Measurements from ENCODE around the gene CAPZB. TPM values are rescaled to one million over a fixed set of nuclear protein-coding genes. Genes with fewer than 3 reads are reported as not detected.

Gene CAPZB
- polyA plus RNA-seq, 3 donors: 229 to 280 (median 234) TPM

- no peak for DNase-seq (ENCODE audit: extremely low read depth in 1 of 11, low read depth in 9 of 11, low spot score in 4 of 11)
These were observed 151.6 kb downstream of the CAPZB start for GRCh38 chr1:19333587-19334354.

GRCh38 chr1:19332832-19333231 is 152.5 kb downstream of the CAPZB start:
- no peak for DNase-seq (ENCODE audit: extremely low read depth in 1 of 11, low read depth in 9 of 11, low spot score in 4 of 11)

GRCh38 chr1:19331262-19331878 is 154.0 kb downstream of the CAPZB start:
- no peak for DNase-seq (ENCODE audit: extremely low read depth in 1 of 11, low read depth in 9 of 11, low spot score in 4 of 11)

GRCh38 chr1:19330449-19331135 is 154.7 kb downstream of the CAPZB start:
- no peak for DNase-seq (ENCODE audit: extremely low read depth in 1 of 11, low read depth in 9 of 11, low spot score in 4 of 11)

GRCh38 chr1:19329611-19330010 is 155.7 kb downstream of the CAPZB start:
- no peak for DNase-seq (ENCODE audit: extremely low read depth in 1 of 11, low read depth in 9 of 11, low spot score in 4 of 11)

GRCh38 chr1:19329188-19329587 is 156.2 kb downstream of the CAPZB start:
- DNase-seq (ENCODE audit: extremely low read depth in 1 of 11, low read depth in 9 of 11, low spot score in 4 of 11): no peak

- no peak for DNase-seq (ENCODE audit: extremely low read depth in 1 of 11, low read depth in 9 of 11, low spot score in 4 of 11)
These were observed 156.9 kb downstream of the CAPZB start for GRCh38 chr1:19328486-19328885.

GRCh38 chr1:19327736-19328135 is 157.6 kb downstream of the CAPZB start:
- no peak for DNase-seq (ENCODE audit: extremely low read depth in 1 of 11, low read depth in 9 of 11, low spot score in 4 of 11)

GRCh38 chr1:19327301-19327700 is 158.0 kb downstream of the CAPZB start:
- no peak for DNase-seq (ENCODE audit: extremely low read depth in 1 of 11, low read depth in 9 of 11, low spot score in 4 of 11)

- DNase-seq (ENCODE audit: extremely low read depth in 1 of 11, low read depth in 9 of 11, low spot score in 4 of 11): no peak
These were observed 158.6 kb downstream of the CAPZB start for GRCh38 chr1:19326748-19327065.

GRCh38 chr1:19325958-19326747 is 159.2 kb downstream of the CAPZB start:
- DNase-seq (ENCODE audit: extremely low read depth in 1 of 11, low read depth in 9 of 11, low spot score in 4 of 11): no peak

- no peak for DNase-seq (ENCODE audit: extremely low read depth in 1 of 11, low read depth in 9 of 11, low spot score in 4 of 11)
These were observed 159.9 kb downstream of the CAPZB start for GRCh38 chr1:19325368-19325957.

GRCh38 chr1:19324665-19324990 is 160.7 kb downstream of the CAPZB start:
- no peak for DNase-seq (ENCODE audit: extremely low read depth in 1 of 11, low read depth in 9 of 11, low spot score in 4 of 11)

GRCh38 chr1:19323987-19324664 is 161.2 kb downstream of the CAPZB start:
- DNase-seq (ENCODE audit: extremely low read depth in 1 of 11, low read depth in 9 of 11, low spot score in 4 of 11): no peak

- no peak for DNase-seq (ENCODE audit: extremely low read depth in 1 of 11, low read depth in 9 of 11, low spot score in 4 of 11)
These were observed 162.9 kb downstream of the CAPZB start for GRCh38 chr1:19322481-19322880.

GRCh38 chr1:19321071-19321470 is 164.3 kb downstream of the CAPZB start:
- no peak for DNase-seq (ENCODE audit: extremely low read depth in 1 of 11, low read depth in 9 of 11, low spot score in 4 of 11)

- DNase-seq (ENCODE audit: extremely low read depth in 1 of 11, low read depth in 9 of 11, low spot score in 4 of 11): no peak
These were observed 166.1 kb downstream of the CAPZB start for GRCh38 chr1:19319196-19319595.

- DNase-seq (ENCODE audit: extremely low read depth in 1 of 11, low read depth in 9 of 11, low spot score in 4 of 11): no peak
These were observed 168.0 kb downstream of the CAPZB start for GRCh38 chr1:19317126-19317910.
